Panc1 (cell line): ENCODE measurements around the gene B4GALT5. TPM values are rescaled to one million over a fixed set of nuclear protein-coding genes. Genes with fewer than 3 reads are reported as not detected.
A peak's percentile ranks its signal among the peaks of the same experiment; 100 is the strongest.

ENCODE experiments used
- ATAC-seq: fragments of 200-7000 bp; cut with Tn5 transposase; 2 replicates; pipeline ENCODE4 v1.9.1; 2020; ENCODE audit warnings: mild to moderate bottlenecking, moderate library complexity
- BruUV-seq: library from RNA; stranded (reverse); fragments of 400-500 nt; replicated peaks from 2 replicates; lab custom pipeline; 2021; lab: Mats Ljungman, UMichigan
- CTCF ChIA-PET: fragments of 300-600 bp; sonication (Branson Sonifier 250); formaldehyde crosslinking; loops from one replicate; lab custom pipeline; 2022; ENCODE audit warnings: antibody characterized with exemption; lab: Charles Lee
- POLR2A ChIA-PET: fragments of 300-600 bp; sonication (Branson Sonifier 250); formaldehyde crosslinking; loops from one replicate; lab custom pipeline; 2022; ENCODE audit warnings: antibody characterized with exemption; lab: Charles Lee
- DNase-seq: peaks from one replicate; pipeline ENCODE4 v3.0.0-alpha.2; 2010; ENCODE audit warnings: low read depth, low spot score
- H3K27ac ChIP-seq: 2 replicates; pipeline ENCODE4 v1.5.1; 2011; ENCODE audit warnings: mild to moderate bottlenecking, low read length, inconsistent platforms
- H3K27me3 ChIP-seq: fragments of 200-500 bp; sonication (Bioruptor generic); 2 replicates; pipeline ENCODE4 v1.6.0; 2014; ENCODE audit warnings: low read length, inconsistent platforms; ENCODE audit not compliant: control insufficient read depth, insufficient read depth
- H3K36me3 ChIP-seq: fragments of 200-500 bp; sonication (Bioruptor generic); 2 replicates; pipeline ENCODE4 v1.5.1; 2014; ENCODE audit warnings: inconsistent platforms, mild to moderate bottlenecking, low read length, moderate library complexity; ENCODE audit not compliant: control insufficient read depth, insufficient read depth
- H3K4me1 ChIP-seq: 2 replicates; pipeline ENCODE4 v1.5.1; 2011; ENCODE audit warnings: inconsistent platforms, mild to moderate bottlenecking, low read length, moderate library complexity; ENCODE audit not compliant: control insufficient read depth, insufficient read depth
- H3K4me3 ChIP-seq, 2 experiments: 2 replicates each; pipeline ENCODE4 v1.5.1; 2011 to 2012; ENCODE audit warnings: low read depth in 2 of 2, low read length in 2 of 2, mild to moderate bottlenecking in 2 of 2, inconsistent platforms in 1 of 2, moderate library complexity in 1 of 2
- H3K9me3 ChIP-seq: fragments of 200-500 bp; sonication (Bioruptor generic); 2 replicates; pipeline ENCODE4 v1.5.1; 2014; ENCODE audit warnings: low read depth, mild to moderate bottlenecking, inconsistent platforms, low read length, moderate library complexity; ENCODE audit not compliant: control insufficient read depth, insufficient read depth
- POLR2AphosphoS5 ChIP-seq: IDR thresholded peaks from 2 replicates; pipeline ENCODE4 v1.6.1; 2012; ENCODE audit warnings: mild to moderate bottlenecking, low read depth, low read length, moderate library complexity
- SIN3A ChIP-seq: IDR thresholded peaks from 2 replicates; pipeline ENCODE4 v1.6.1; 2012; ENCODE audit warnings: low read depth, mild to moderate bottlenecking, low read length, moderate library complexity, borderline replicate concordance; ENCODE audit not compliant: insufficient read depth
- TCF7L2 ChIP-seq: IDR thresholded peaks from 2 replicates; pipeline ENCODE4 v1.6.1; 2011; ENCODE audit warnings: mild to moderate bottlenecking, low read depth, low read length, inconsistent platforms
- in situ Hi-C: cut with HindIII; loops from 2 replicates; pipeline ENCODE4 v1.10.0; 2016; ENCODE audit warnings: low sequenced_read_pairs, low pct_unique_long_range_greater_than_20kb
- intact Hi-C: fragments of 100-400 bp; cut with micrococcal nuclease; formaldehyde crosslinking; loops from one replicate; pipeline ENCODE4 v1.10.0; 2022; ENCODE audit not compliant: unreplicated experiment
- total RNA-seq: library from RNA; stranded (reverse); gene quantifications from one replicate; pipeline ENCODE4 v1.2.1, GENCODE V29; 2021; ENCODE audit not compliant: unreplicated experiment
- TF ChIP-seq, protein P1 (sequence below): fragments of 450-650 bp; IDR thresholded peaks from 2 replicates; pipeline ENCODE4 v1.5.1; 2017; ENCODE audit warnings: mild to moderate bottlenecking
- TF ChIP-seq, protein P2 (sequence below), 2 experiments: IDR thresholded peaks; 2 replicates each; pipeline ENCODE4 v1.6.1; 2011 to 2012; ENCODE audit warnings: low read depth in 2 of 2, control low read depth in 1 of 2, low read length in 1 of 2, mild to moderate bottlenecking in 1 of 2, moderate library complexity in 1 of 2; ENCODE audit not compliant: insufficient read depth in 1 of 2

Gene B4GALT5
- total RNA-seq, 1 experiment from 2014 or later, result 40.0 TPM

DNA sequence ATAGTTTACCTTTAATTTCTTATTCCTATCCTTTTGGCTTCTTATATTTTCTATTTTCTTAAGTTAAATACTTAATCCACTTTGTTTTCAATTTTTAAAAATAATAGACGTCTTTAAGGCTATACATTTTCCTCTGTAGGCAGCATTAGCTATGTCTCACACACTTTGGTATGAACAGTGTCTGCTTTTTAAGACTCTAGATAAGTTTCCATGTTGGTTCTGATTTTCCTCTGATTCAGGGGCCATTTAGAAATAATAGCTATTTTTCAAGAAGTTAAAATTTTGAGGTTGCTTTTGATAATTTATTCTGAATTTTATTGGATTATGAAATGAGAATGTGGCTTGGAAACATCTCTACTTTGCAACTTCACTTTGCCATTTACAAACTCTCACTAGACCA is 91.4 kb downstream of the B4GALT5 start:
- ATAC-seq, result no peak
- no peak for DNase-seq
- CTCF ChIA-PET, result no interaction called here
- no peaks in the 10 kb centered on the region for H3K36me3 ChIP-seq
- POLR2A ChIA-PET, result no interaction called here
- peaks cover 7% of the 10 kb centered on the region; the same call in 1 of the 2 replicates for H3K9me3 ChIP-seq
- H3K27me3 ChIP-seq, result no peaks in the 10 kb centered on the region
- no TSS peak for BruUV-seq
- H3K4me3 ChIP-seq, result no peak overlapping the region
- intact Hi-C loops, result no loop called here
- in situ Hi-C loops, result no loop called here
- TF ChIP-seq POLR2AphosphoS5, result no peak
- TF ChIP-seq SIN3A, result no peak
- TF ChIP-seq, protein P1, sequence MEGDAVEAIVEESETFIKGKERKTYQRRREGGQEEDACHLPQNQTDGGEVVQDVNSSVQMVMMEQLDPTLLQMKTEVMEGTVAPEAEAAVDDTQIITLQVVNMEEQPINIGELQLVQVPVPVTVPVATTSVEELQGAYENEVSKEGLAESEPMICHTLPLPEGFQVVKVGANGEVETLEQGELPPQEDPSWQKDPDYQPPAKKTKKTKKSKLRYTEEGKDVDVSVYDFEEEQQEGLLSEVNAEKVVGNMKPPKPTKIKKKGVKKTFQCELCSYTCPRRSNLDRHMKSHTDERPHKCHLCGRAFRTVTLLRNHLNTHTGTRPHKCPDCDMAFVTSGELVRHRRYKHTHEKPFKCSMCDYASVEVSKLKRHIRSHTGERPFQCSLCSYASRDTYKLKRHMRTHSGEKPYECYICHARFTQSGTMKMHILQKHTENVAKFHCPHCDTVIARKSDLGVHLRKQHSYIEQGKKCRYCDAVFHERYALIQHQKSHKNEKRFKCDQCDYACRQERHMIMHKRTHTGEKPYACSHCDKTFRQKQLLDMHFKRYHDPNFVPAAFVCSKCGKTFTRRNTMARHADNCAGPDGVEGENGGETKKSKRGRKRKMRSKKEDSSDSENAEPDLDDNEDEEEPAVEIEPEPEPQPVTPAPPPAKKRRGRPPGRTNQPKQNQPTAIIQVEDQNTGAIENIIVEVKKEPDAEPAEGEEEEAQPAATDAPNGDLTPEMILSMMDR, result no peak
- TF ChIP-seq, protein P2, sequence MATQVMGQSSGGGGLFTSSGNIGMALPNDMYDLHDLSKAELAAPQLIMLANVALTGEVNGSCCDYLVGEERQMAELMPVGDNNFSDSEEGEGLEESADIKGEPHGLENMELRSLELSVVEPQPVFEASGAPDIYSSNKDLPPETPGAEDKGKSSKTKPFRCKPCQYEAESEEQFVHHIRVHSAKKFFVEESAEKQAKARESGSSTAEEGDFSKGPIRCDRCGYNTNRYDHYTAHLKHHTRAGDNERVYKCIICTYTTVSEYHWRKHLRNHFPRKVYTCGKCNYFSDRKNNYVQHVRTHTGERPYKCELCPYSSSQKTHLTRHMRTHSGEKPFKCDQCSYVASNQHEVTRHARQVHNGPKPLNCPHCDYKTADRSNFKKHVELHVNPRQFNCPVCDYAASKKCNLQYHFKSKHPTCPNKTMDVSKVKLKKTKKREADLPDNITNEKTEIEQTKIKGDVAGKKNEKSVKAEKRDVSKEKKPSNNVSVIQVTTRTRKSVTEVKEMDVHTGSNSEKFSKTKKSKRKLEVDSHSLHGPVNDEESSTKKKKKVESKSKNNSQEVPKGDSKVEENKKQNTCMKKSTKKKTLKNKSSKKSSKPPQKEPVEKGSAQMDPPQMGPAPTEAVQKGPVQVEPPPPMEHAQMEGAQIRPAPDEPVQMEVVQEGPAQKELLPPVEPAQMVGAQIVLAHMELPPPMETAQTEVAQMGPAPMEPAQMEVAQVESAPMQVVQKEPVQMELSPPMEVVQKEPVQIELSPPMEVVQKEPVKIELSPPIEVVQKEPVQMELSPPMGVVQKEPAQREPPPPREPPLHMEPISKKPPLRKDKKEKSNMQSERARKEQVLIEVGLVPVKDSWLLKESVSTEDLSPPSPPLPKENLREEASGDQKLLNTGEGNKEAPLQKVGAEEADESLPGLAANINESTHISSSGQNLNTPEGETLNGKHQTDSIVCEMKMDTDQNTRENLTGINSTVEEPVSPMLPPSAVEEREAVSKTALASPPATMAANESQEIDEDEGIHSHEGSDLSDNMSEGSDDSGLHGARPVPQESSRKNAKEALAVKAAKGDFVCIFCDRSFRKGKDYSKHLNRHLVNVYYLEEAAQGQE (IDR thresholded peaks at IDR 0.05; ENCODE audit: insufficient read depth in 1 of 2, low read depth in 2 of 2, low read length in 1 of 2), result no peak
- no peak for TF ChIP-seq TCF7L2
- no peak overlapping the region for H3K27ac ChIP-seq
- H3K4me1 ChIP-seq, result no peaks in the 10 kb centered on the region

DNA sequence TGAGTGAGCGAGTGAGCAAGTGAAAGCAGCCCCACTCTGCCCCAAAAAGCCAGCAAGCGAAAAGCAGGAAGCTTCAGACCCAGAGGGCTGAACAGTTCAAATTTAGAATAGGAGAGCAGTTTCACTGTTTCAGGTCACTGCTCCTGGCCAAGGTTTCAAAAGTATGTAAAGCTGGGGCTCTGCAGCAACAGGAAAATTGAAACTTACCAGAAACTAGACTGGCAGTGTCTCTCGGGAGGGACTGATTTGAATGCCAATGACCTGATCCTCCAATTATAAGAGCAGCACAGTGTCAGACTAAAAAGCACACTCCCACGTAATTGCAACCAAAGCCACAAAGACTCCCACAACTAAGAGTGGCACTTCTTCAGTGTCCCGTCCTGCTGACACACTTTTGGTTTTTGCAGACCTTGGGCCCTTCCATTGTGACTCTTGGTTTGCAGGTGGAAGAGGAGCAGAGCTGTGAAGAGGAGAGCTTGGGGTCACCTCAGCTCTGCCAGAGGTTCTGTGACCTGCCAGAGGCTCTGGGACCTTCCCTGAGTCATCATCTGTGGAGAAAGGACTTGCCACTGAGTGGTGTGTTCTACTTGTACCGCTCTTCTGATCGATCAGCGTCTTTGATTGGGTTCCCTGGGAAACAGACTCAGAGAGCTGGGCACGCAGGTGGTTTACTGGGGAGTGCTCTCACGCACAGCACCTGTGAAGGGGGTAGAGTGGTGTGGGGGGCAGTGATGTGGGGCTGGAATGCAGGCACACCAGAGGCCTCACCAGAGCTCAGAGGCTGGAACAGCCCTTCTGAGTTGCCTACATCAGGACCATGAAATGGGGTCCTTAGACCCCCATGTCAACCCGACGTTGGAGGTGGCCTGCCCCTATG is 93.1 kb downstream of the B4GALT5 start:
- Histone ChIP-seq H3K4me3 (no peak overlapping the region), H3K9me3 (peaks cover 7% of the 10 kb centered on the region; the same call in 1 of the 2 replicates), H3K27ac (no peak overlapping the region), H3K27me3 (no peaks in the 10 kb centered on the region), H3K36me3 (no peaks in the 10 kb centered on the region), H3K4me1 (no peaks in the 10 kb centered on the region)
- intact Hi-C loops (no loop called here), in situ Hi-C loops (no loop called here)
- CTCF ChIA-PET, result interaction anchor here (0.6 kb wide), 1 partner anchor 270 kb away, joined by 3 read pairs; no protein-coding TSS in a partner anchor
- ATAC-seq (peak; percentile 19; the same call in 1 of the 2 replicates), DNase-seq (no peak)
- POLR2A ChIA-PET, result no interaction called here
- BruUV-seq, result no TSS peak
- TF ChIP-seq TCF7L2, result no peak
- TF ChIP-seq, protein P1, result no peak
- TF ChIP-seq, protein P2 (IDR thresholded peaks at IDR 0.05; ENCODE audit: insufficient read depth in 1 of 2, low read depth in 2 of 2, low read length in 1 of 2), result no peak
- no peak for TF ChIP-seq POLR2AphosphoS5
- TF ChIP-seq SIN3A, result no peak
